Stimulated activated effector memory CD8-positive, alpha-beta T cell treated with anti-CD3 and anti-CD28 coated beads, Interleukin-12 subunit alpha, Interleukin-12 subunit beta, amount 100 ng/mL, for 72 hours (primary cell): ENCODE results near the gene GLYAT.

Source experiments
- ATAC-seq: fragments of 150-1000 bp; cut with Tn5 transposase; 2 replicates; pipeline ENCODE4 v1.10.0; 2021
- DNase-seq, 2 donors: peaks; one replicate each; pipeline ENCODE4 v3.0.0; 2021 to 2022; ENCODE audit warnings: low spot score in 2 of 2
- H3K27ac Mint-ChIP-seq: one replicate; pipeline ENCODE4 v1.8.0; 2022; ENCODE audit warnings: mild to moderate bottlenecking, mixed read lengths
- H3K36me3 Mint-ChIP-seq: one replicate; pipeline ENCODE4 v1.8.0; 2022; ENCODE audit warnings: mild to moderate bottlenecking, mixed read lengths
- H3K4me1 Mint-ChIP-seq: one replicate; pipeline ENCODE4 v1.8.0; 2022; ENCODE audit warnings: mixed read lengths
- H3K4me3 Mint-ChIP-seq: one replicate; pipeline ENCODE4 v1.8.0; 2022; ENCODE audit warnings: mild to moderate bottlenecking, mixed read lengths
- H3K9me3 Mint-ChIP-seq: one replicate; pipeline ENCODE4 v1.8.0; 2022; ENCODE audit warnings: mixed read lengths

GLYAT gene

GRCh38 chr11:58762284-58763119 is 30.8 kb upstream of the GLYAT start:
- Mint-ChIP-seq H3K27ac (no peak overlapping the region), H3K4me3 (no peak overlapping the region), H3K4me1 (no peaks in the 10 kb centered on the region), H3K36me3 (no peaks in the 10 kb centered on the region), H3K9me3 (no peaks in the 10 kb centered on the region)
- DNase-seq (no peak), ATAC-seq (no peak)

- H3K4me3 Mint-ChIP-seq: no peak overlapping the region
- DNase-seq (no peak), ATAC-seq (no peak)
- no peaks in the 10 kb centered on the region for H3K4me1 Mint-ChIP-seq
- H3K27ac Mint-ChIP-seq: no peak overlapping the region
- no peaks in the 10 kb centered on the region for H3K36me3 Mint-ChIP-seq
- H3K9me3 Mint-ChIP-seq: no peaks in the 10 kb centered on the region
These were observed 25.7 kb upstream of the GLYAT start for GRCh38 chr11:58757439-58757838.

- Mint-ChIP-seq H3K36me3 (no peaks in the 10 kb centered on the region), H3K4me3 (no peak overlapping the region), H3K27ac (no peak overlapping the region), H3K4me1 (no peaks in the 10 kb centered on the region), H3K9me3 (peaks cover 12% of the 10 kb centered on the region)
- ATAC-seq (no peak), DNase-seq (no peak)
These were observed 14.1 kb upstream of the GLYAT start for GRCh38 chr11:58745705-58746364.

- Mint-ChIP-seq H3K36me3 (no peaks in the 10 kb centered on the region), H3K4me3 (no peak overlapping the region), H3K4me1 (no peaks in the 10 kb centered on the region), H3K9me3 (peaks cover 14% of the 10 kb centered on the region), H3K27ac (no peak overlapping the region)
- DNase-seq (no peak), ATAC-seq (no peak)
These were observed 13.4 kb upstream of the GLYAT start for GRCh38 chr11:58744988-58745704.

DNA sequence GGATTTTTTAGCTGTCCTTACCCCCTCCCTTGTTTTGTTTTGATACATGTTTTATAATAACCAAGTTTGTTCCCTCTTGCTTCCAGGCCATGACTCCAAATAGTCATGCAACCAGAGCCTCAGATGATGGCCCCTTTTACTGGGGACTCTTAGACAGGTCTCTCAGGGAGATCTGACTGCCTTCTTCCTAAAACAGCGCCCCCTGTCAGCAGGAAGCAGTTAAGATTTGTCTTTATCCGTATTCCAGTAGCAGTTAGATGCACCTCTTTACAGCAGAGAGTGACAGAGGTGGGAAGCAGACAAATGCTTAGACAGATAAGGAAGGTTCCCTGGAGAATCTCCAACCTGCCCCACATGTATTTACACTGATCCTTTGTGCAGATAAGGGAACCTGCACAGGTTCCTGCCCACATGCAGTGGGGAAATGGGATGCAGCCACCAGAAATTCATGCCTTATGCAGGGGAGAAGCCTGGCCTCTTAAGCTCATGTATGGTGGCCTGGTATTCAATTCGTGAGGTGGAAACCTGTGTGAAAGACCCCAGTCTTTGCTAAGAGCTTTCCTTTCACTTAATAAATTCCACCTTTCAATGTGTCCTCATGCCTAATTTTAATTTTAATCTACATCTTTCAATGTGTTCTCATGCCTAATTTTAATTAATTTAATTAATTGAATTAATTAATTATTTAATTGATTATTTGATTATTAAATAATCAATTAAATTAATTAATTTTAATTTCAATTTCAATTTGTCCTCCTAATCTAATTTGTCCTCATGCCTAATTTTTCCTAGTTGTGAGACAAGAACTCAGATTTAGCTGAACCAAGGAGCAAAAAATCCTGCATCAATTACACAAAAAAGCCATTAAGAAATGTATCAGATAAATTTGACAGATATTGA is 11.5 kb upstream of the GLYAT start:
- DNase-seq (no peak), ATAC-seq (no peak)
- Mint-ChIP-seq H3K4me1 (no peaks in the 10 kb centered on the region), H3K36me3 (no peaks in the 10 kb centered on the region), H3K9me3 (peaks cover 14% of the 10 kb centered on the region), H3K27ac (no peak overlapping the region), H3K4me3 (no peak overlapping the region)

GRCh38 chr11:58742140-58742539 is 10.4 kb upstream of the GLYAT start:
- DNase-seq: no peak
- no peak overlapping the region for H3K27ac Mint-ChIP-seq
- no peak overlapping the region for H3K4me3 Mint-ChIP-seq
- H3K36me3 Mint-ChIP-seq: no peaks in the 10 kb centered on the region
- H3K4me1 Mint-ChIP-seq: no peaks in the 10 kb centered on the region
- ATAC-seq: no peak
- H3K9me3 Mint-ChIP-seq: peaks cover 14% of the 10 kb centered on the region

DNA sequence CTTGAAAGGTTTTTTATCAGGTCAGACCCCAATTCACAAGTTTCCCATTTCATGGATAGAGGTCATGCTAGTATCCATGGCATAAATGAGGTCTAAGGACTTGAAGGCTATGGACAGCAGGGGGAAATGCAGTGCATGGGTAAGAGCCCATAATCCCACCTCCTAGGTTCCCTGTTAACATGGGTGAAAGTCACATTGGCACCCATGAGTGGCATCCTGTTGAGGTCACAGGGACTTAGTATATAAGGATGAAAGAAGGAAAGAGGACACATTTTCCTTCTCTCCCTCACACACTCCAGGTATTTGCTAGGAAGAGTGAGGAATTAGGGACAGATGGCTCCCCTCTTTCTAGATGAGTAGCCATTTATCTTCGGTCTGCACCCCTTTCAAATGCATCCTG is 9.4 kb upstream of the GLYAT start:
- Mint-ChIP-seq H3K4me3 (no peak overlapping the region), H3K36me3 (no peaks in the 10 kb centered on the region), H3K4me1 (no peaks in the 10 kb centered on the region), H3K9me3 (peaks cover 14% of the 10 kb centered on the region), H3K27ac (no peak overlapping the region)
- no peak for ATAC-seq
- DNase-seq: no peak

- Mint-ChIP-seq H3K4me1 (no peaks in the 10 kb centered on the region), H3K4me3 (no peak overlapping the region), H3K36me3 (no peaks in the 10 kb centered on the region), H3K9me3 (peaks cover 14% of the 10 kb centered on the region), H3K27ac (no peak overlapping the region)
- DNase-seq (no peak), ATAC-seq (no peak)
These were observed 8.7 kb upstream of the GLYAT start for GRCh38 chr11:58740447-58740846.

- no peaks in the 10 kb centered on the region for H3K36me3 Mint-ChIP-seq
- H3K4me3 Mint-ChIP-seq: no peak overlapping the region
- H3K9me3 Mint-ChIP-seq: peaks cover 13% of the 10 kb centered on the region
- H3K27ac Mint-ChIP-seq: no peak overlapping the region
- ATAC-seq (no peak), DNase-seq (no peak)
- H3K4me1 Mint-ChIP-seq: no peaks in the 10 kb centered on the region
These were observed 8.1 kb upstream of the GLYAT start for GRCh38 chr11:58739725-58740430.

DNA sequence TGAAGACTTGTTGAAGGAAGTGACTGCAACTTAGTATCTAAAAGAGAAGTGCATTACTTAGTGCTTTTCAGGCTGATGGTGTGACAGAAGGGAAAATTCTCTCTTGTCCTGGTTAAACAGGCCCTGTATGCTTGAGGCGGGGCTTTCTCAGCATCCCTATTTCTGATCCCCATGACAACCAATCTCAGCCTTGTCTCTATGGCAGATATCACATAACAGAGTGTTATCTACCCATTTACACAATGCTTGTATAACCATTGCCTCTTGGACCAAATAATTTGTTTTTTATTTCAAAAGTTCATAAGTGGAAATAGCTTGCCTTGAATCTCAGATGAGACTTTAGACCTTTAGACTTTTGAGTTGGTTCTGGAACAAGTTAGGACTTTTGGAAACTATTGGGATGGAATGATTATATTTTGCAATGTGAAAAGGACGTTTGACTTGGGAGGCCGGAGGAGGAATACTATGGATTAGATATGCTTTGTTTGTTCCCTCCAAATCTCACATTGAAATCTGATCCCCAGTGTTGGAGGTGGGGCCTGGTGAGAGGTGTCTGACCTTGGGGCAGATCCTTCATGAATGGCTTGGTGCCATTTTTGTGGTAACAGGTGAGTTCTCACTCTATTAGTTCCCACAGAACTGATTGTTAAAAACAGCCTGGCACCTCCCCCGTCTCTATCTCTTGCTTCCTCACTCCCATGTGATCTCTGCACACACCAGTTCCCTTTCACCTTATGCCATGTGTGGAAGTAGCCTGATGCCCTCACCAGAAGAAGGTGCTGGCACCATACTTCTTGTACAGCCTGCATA is 3.1 kb upstream of the GLYAT start:
- Mint-ChIP-seq H3K36me3 (no peaks in the 10 kb centered on the region), H3K27ac (no peak overlapping the region), H3K4me3 (no peak overlapping the region), H3K4me1 (no peaks in the 10 kb centered on the region), H3K9me3 (no peaks in the 10 kb centered on the region)
- ATAC-seq: no peak
- DNase-seq: no peak

GRCh38 chr11:58730507-58731089 is 1.1 kb downstream of the GLYAT start:
- H3K36me3 Mint-ChIP-seq: no peaks in the 10 kb centered on the region
- no peak overlapping the region for H3K4me3 Mint-ChIP-seq
- DNase-seq: no peak
- no peak overlapping the region for H3K27ac Mint-ChIP-seq
- H3K9me3 Mint-ChIP-seq: no peaks in the 10 kb centered on the region
- no peaks in the 10 kb centered on the region for H3K4me1 Mint-ChIP-seq
- no peak for ATAC-seq

DNA sequence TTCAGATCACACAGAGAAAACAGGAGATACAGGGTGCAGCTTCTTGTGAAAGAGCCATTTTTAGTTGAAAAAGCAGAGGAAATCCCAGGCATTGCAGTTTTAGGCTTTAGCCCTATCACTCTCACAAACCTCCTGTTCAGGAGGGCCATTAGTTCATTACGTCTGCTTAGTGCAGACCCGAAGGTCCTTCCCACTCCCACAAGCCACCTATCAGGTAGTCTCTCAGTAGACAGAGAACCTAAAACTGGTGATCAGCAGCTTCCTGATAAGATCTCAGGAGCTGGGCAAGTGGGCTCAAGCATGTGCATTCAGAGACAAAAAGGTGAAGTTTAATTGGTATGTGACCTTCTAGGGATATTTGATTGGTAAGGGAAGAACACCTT is 4.3 kb downstream of the GLYAT start:
- no peak overlapping the region for H3K27ac Mint-ChIP-seq
- DNase-seq: no peak
- no peak for ATAC-seq
- H3K36me3 Mint-ChIP-seq: no peaks in the 10 kb centered on the region
- H3K4me3 Mint-ChIP-seq: no peak overlapping the region
- no peaks in the 10 kb centered on the region for H3K4me1 Mint-ChIP-seq
- no peaks in the 10 kb centered on the region for H3K9me3 Mint-ChIP-seq

GRCh38 chr11:58726737-58727414 is 4.9 kb downstream of the GLYAT start:
- no peak overlapping the region for H3K4me3 Mint-ChIP-seq
- no peaks in the 10 kb centered on the region for H3K4me1 Mint-ChIP-seq
- no peaks in the 10 kb centered on the region for H3K36me3 Mint-ChIP-seq
- no peak overlapping the region for H3K27ac Mint-ChIP-seq
- no peak for DNase-seq
- ATAC-seq: no peak
- H3K9me3 Mint-ChIP-seq: no peaks in the 10 kb centered on the region
